NCI-H2081 (cell line): ENCODE measurements around the gene OXCT2.

ENCODE experiments used
- DNase-seq, 2 experiments: peaks; one replicate each; lab custom pipeline; 2025; lab: John Stamatoyannopoulos, UW

OXCT2 gene

GRCh38 chr1:39733161-39733560 lies 38.0 kb downstream of the OXCT2 start:
- no peak for DNase-seq

- no peak for DNase-seq
These were observed 38.4 kb downstream of the OXCT2 start for GRCh38 chr1:39732730-39733129.

GRCh38 chr1:39729842-39730241 lies 41.3 kb downstream of the OXCT2 start:
- no peak for DNase-seq

GRCh38 chr1:39729030-39729429 lies 42.1 kb downstream of the OXCT2 start:
- no peak for DNase-seq

- DNase-seq, result no peak
These were observed 43.2 kb downstream of the OXCT2 start for GRCh38 chr1:39727932-39728317.

- DNase-seq, result no peak
These were observed 43.8 kb downstream of the OXCT2 start for GRCh38 chr1:39727221-39727931.

GRCh38 chr1:39726600-39726999 lies 44.5 kb downstream of the OXCT2 start:
- no peak for DNase-seq

GRCh38 chr1:39722495-39722894 lies 48.7 kb downstream of the OXCT2 start:
- no peak for DNase-seq

GRCh38 chr1:39721664-39722063 lies 49.5 kb downstream of the OXCT2 start:
- no peak for DNase-seq

- DNase-seq, result peak; percentile 77 to 78
These were observed 50.8 kb downstream of the OXCT2 start for GRCh38 chr1:39720094-39720999.
